Ovary (tissue), 9 donors: ENCODE data around the gene SLC4A7. TPM values are rescaled to one million over a fixed set of nuclear protein-coding genes. Genes with fewer than 3 reads are reported as not detected.

Experiments
- DNase-seq, 5 donors: peaks; one replicate each; pipeline ENCODE4 v3.0.0-alpha.2; 2019 to 2020
- H3K27ac ChIP-seq, 2 donors: fragments of 200-600 bp; one replicate each; pipeline versions ENCODE4 v1.5.1 to v1.8.0; 2019 to 2022
- H3K27me3 ChIP-seq: fragments of 200-600 bp; one replicate; pipeline ENCODE4 v1.8.0; 2022
- H3K36me3 ChIP-seq: fragments of 200-600 bp; sonication (generic); one replicate; pipeline ENCODE4 v1.5.1; 2019
- H3K4me1 ChIP-seq: one replicate; pipeline ENCODE4 v1.8.1; 2013; ENCODE audit warnings: mild to moderate bottlenecking, moderate library complexity; ENCODE audit not compliant: insufficient read depth
- H3K4me3 ChIP-seq: fragments of 200-600 bp; sonication (generic); one replicate; pipeline ENCODE4 v1.5.1; 2017
- H3K9me3 ChIP-seq, 2 donors: fragments of 200-600 bp in 1 of 2; sonication (generic) in 1 of 2; one replicate each; pipeline versions ENCODE4 v1.5.1 to v1.8.1; 2013 to 2019; ENCODE audit warnings: mild to moderate bottlenecking in 1 of 2, moderate library complexity in 1 of 2
- EP300 ChIP-seq: sonication (generic); formaldehyde crosslinking; IDR thresholded peaks from one replicate; pipeline ENCODE4 v1.6.1; 2017; ENCODE audit warnings: antibody characterized with exemption
- POLR2A ChIP-seq: fragments of 450-650 bp; IDR thresholded peaks from one replicate; pipeline ENCODE4 v1.6.1; 2017; ENCODE audit warnings: antibody characterized with exemption, mild to moderate bottlenecking, moderate library complexity
- WGBS, 3 donors: extraction: QIAGEN DNeasy Blood & Tissue Kit in 1 of 3; methylation state at CpG; one replicate each; pipeline versions ENCODE4 v1.1.5 to v1.1.7; 2013 to 2017; 5-methylcytosine and 5-hydroxymethylcytosine counted together
- intact Hi-C, 4 donors: fragments of 100-400 bp; cut with DNase I; formaldehyde crosslinking; loops; one replicate each; pipeline versions ENCODE4 v1.11.0 to v1.15.1; 2022 to 2023
- polyA plus RNA-seq, 2 donors: library from polyadenylated mRNA; stranded (reverse); fragments of 200-250 nt in 1 of 2; fragments of 350-450 nt in 1 of 2; fragmentation: Illumina TruSeq in 1 of 2; extraction: RNeasy Lipid Tissue Mini Kit (QIAGEN cat#74804) in 1 of 2; gene quantifications; one replicate each; pipeline ENCODE4 v1.2.3, GENCODE V29; 2013 to 2014
- small RNA-seq: library from RNA; depleted of rRNA; stranded (forward); fragments of <200 nt; gene quantifications from one replicate; pipeline ENCODE3, GENCODE V24; 2016
- total RNA-seq, 7 donors: library from RNA; depleted of rRNA in 2 of 7; stranded (reverse); fragments of >200 nt in 2 of 7; fragmentation: NEBNext Ultra II Directional in 3 of 7; extraction: Animal tissue kit (Norgen Biotek cat#: 25700) in 3 of 7; gene quantifications; one replicate each; pipeline versions ENCODE4 v1.1.0 to v1.2.4, GENCODE V29; 2016 to 2023
- TF ChIP-seq, protein P1 (sequence below), 3 donors: fragments of 450-650 bp in 2 of 3; fragments of 200-600 bp in 1 of 3; IDR thresholded peaks; one replicate each; pipeline versions ENCODE4 v1.5.1 to v1.8.0; 2016 to 2022; ENCODE audit warnings: antibody characterized with exemption in 3 of 3, mild to moderate bottlenecking in 1 of 3
- donor health status: DM: no; HTN: no; CAD: no; lungs with moderate emphysema.
- donor health status: DM: no; HTN: no; CAD: no.
- donor health status: Bipolar disorder and iron deficiency.
- donor health status: DM: yes; HTN: yes; CAD: no.
- donor health status: DM: no; HTN: no; CAD: no.
- donor health status: DM: yes; HTN: yes; CAD: no.

Gene SLC4A7
- total and polyA plus RNA-seq, 9 donors = 4.5 to 26.7 (median 22.7) TPM

- intact Hi-C loops = loop anchor here in 1 of 4 donors (10.0 kb wide), 1 partner anchor 352 kb away; no protein-coding TSS in a partner anchor
- Histone ChIP-seq H3K36me3 (no peaks in the 10 kb centered on the region), H3K9me3 (no peaks in the 10 kb centered on the region), H3K27me3 (no peaks in the 10 kb centered on the region), H3K27ac (no peak overlapping the region), H3K4me1 (peaks cover 23% of the 10 kb centered on the region), H3K4me3 (no peak overlapping the region)
- TF ChIP-seq, protein P1, sequence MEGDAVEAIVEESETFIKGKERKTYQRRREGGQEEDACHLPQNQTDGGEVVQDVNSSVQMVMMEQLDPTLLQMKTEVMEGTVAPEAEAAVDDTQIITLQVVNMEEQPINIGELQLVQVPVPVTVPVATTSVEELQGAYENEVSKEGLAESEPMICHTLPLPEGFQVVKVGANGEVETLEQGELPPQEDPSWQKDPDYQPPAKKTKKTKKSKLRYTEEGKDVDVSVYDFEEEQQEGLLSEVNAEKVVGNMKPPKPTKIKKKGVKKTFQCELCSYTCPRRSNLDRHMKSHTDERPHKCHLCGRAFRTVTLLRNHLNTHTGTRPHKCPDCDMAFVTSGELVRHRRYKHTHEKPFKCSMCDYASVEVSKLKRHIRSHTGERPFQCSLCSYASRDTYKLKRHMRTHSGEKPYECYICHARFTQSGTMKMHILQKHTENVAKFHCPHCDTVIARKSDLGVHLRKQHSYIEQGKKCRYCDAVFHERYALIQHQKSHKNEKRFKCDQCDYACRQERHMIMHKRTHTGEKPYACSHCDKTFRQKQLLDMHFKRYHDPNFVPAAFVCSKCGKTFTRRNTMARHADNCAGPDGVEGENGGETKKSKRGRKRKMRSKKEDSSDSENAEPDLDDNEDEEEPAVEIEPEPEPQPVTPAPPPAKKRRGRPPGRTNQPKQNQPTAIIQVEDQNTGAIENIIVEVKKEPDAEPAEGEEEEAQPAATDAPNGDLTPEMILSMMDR (IDR thresholded peaks at IDR 0.05) = no peak
- TF ChIP-seq EP300 = no peak
- no peak for TF ChIP-seq POLR2A
- WGBS, 3 donors = 71 to 77% (median 73%) methylated on average over 3 of the region's 3 CpGs
- DNase-seq = no peak
Measured at GRCh38 chr3:27323087-27323570, 161.1 kb downstream of the SLC4A7 start.

Small RNA genes lying within 50 kb of the gene (small RNA-seq; reads per million reads assigned to genes)
- not detected for gene AC137675.1
- gene RNU1-96P = not detected

Other genes with a start within 250 kb of the SLC4A7 start
- gene NEK10, start 115.0 kb downstream of the SLC4A7 start, total RNA-seq = 10 to 100 TPM in 1 of 7 donors, 1 to 10 TPM in 5, under 1 TPM in 1; 0.91 to 33.4 (median 1.6) TPM
- gene NEK10, start 115.0 kb downstream of the SLC4A7 start, polyA plus RNA-seq = under 1 TPM; 0.41 to 0.92 TPM
- gene EOMES, start 237.9 kb upstream of the SLC4A7 start, total RNA-seq = 1 to 10 TPM in 1 of 7 donors, under 1 TPM in 4, not detected in 2; 0.13 to 1.1 (median 0.20) TPM
- gene EOMES, start 237.9 kb upstream of the SLC4A7 start, polyA plus RNA-seq = 1 to 10 TPM in 1 of 2 donors, under 1 TPM in 1; 0.05 to 2.2 TPM